ENCODE measurements around the gene CDH22. TPM values are rescaled to one million over a fixed set of nuclear protein-coding genes. Genes with fewer than 3 reads are reported as not detected.
A peak's percentile ranks its signal among the peaks of the same experiment; 100 is the strongest.

CDH22 gene
- total RNA-seq, 1 donor from 2014 or later = 0.13 TPM

DNA sequence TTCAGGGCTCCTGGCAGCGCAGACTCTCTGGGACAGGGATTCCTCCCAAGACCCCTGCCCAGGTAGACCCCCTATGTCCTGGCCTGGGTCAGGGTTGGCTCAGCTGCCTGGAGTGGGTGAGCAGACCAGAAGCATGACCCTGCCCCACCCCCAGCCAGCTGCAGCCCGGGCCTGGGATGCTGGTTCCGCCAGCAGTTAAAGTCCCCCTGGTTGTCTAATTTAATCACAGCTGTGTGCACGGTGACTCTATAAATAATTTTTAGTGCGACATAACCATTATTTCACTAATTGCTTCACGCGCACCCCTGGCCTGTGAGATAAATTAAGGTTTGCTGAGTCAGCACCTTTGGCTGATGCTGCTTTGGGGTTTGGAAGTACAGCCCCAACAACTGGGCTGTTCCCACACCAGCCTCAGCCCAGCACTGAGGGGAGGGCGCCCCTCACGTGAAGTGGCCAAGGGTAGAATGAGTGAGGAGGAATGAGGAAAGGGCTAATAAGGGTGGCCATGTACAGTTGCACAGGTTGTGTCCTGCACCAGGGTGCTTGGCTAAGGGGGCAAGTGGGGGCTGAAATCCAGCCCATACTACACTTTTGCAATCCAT lies 26.1 kb upstream of the CDH22 start:
- Histone ChIP-seq H3K4me1 (peaks cover 32% of the 10 kb centered on the region), H3K4me2 (peak overlapping the region; percentile 51), H3K9me3 (ENCODE audit: low read depth) (no peaks in the 10 kb centered on the region), H3F3A (ENCODE audit: low read depth) (peaks cover 17% of the 10 kb centered on the region), H4K20me1 (ENCODE audit: low read depth) (no peaks in the 10 kb centered on the region), H3K27ac (no peak overlapping the region), H3K79me2 (ENCODE audit: low read depth) (no peaks in the 10 kb centered on the region), H3K27me3 (peaks cover 11% of the 10 kb centered on the region), H2AFZ (replicated peaks) (no peak overlapping the region), H3K36me3 (no peaks in the 10 kb centered on the region), H3K9ac (no peak overlapping the region), H3K4me3 (no peak overlapping the region)
- TF ChIP-seq EZH2phosphoT487 (IDR thresholded peaks at IDR 0.05) (no peak), EZH2 (IDR thresholded peaks at IDR 0.05) (no peak)
- no peaks in the 10 kb centered on the region for H3K36me3 Mint-ChIP-seq
- no peak for DNase-seq (ENCODE audit: low spot score)
- H3K9me3 Mint-ChIP-seq = no peaks in the 10 kb centered on the region
- peak overlapping the region; percentile 69 for H3K27ac Mint-ChIP-seq
- peak overlapping the region; percentile 67 for H3K4me3 Mint-ChIP-seq
- H3K27me3 Mint-ChIP-seq (ENCODE audit: insufficient read depth, low read depth) = peaks cover 18% of the 10 kb centered on the region
- H3K4me1 Mint-ChIP-seq = peaks cover 82% of the 10 kb centered on the region

DNA sequence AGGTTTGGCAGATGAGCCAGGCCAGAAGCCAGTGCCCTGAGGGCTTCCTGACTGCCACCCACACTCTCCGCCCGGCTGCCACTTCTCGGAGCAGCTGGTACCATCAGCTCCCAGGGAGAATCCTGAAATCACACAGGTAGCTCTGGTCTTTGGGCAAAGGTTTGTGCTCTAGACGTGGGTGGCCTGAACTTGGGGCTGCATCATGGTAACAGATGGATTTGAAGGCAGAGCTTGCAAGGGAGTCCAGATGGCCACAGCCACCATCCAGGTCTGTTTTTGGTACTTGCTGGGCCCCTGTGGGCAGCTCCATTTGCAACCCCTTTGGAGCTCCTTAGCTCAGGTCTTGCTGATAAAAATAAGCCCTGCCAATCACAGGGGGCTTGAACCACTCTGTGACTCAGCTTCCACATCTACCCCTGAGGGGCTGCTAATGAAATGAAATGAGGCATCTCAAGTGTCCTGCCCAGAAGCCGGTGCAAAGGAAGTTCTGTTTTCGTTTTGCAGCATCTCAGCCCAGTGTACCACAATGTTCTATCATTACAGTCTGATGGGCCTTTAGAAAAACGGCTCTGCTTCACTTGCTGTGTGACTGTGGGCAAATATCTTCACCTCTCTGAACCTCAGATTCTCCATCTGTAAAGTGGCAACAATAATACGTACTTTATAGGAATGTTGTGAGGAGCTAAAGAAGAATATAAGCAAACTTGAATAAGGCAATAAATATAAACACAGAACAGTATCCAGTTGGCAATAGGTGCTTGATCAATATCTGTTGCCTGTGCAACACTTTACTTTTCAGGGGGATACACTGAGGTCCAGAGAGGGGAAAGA lies 25.1 kb upstream of the CDH22 start:
- H3K9ac ChIP-seq = no peak overlapping the region
- no peak overlapping the region for H2AFZ ChIP-seq (replicated peaks)
- H3K4me1 ChIP-seq = peaks cover 42% of the 10 kb centered on the region
- Mint-ChIP-seq H3K4me3 (peak overlapping the region; percentile 25), H3K27me3 (ENCODE audit: insufficient read depth, low read depth) (peaks cover 24% of the 10 kb centered on the region), H3K4me1 (peaks cover 81% of the 10 kb centered on the region), H3K27ac (peak overlapping the region; percentile 62), H3K36me3 (no peaks in the 10 kb centered on the region), H3K9me3 (no peaks in the 10 kb centered on the region)
- H3K36me3 ChIP-seq = no peaks in the 10 kb centered on the region
- peaks cover 2% of the 10 kb centered on the region for H3K27me3 ChIP-seq
- H4K20me1 ChIP-seq (ENCODE audit: low read depth) = no peaks in the 10 kb centered on the region
- TF ChIP-seq EZH2 (IDR thresholded peaks at IDR 0.05) (no peak), EZH2phosphoT487 (IDR thresholded peaks at IDR 0.05) (no peak)
- TF ChIP-seq, protein P1, sequence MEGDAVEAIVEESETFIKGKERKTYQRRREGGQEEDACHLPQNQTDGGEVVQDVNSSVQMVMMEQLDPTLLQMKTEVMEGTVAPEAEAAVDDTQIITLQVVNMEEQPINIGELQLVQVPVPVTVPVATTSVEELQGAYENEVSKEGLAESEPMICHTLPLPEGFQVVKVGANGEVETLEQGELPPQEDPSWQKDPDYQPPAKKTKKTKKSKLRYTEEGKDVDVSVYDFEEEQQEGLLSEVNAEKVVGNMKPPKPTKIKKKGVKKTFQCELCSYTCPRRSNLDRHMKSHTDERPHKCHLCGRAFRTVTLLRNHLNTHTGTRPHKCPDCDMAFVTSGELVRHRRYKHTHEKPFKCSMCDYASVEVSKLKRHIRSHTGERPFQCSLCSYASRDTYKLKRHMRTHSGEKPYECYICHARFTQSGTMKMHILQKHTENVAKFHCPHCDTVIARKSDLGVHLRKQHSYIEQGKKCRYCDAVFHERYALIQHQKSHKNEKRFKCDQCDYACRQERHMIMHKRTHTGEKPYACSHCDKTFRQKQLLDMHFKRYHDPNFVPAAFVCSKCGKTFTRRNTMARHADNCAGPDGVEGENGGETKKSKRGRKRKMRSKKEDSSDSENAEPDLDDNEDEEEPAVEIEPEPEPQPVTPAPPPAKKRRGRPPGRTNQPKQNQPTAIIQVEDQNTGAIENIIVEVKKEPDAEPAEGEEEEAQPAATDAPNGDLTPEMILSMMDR (IDR thresholded peaks at IDR 0.05) = no peak
- DNase-seq (ENCODE audit: low spot score) = no peak
- H3F3A ChIP-seq (ENCODE audit: low read depth) = peaks cover 17% of the 10 kb centered on the region
- H3K9me3 ChIP-seq (ENCODE audit: low read depth) = no peaks in the 10 kb centered on the region
- no peaks in the 10 kb centered on the region for H3K79me2 ChIP-seq (ENCODE audit: low read depth)
- peak overlapping the region; percentile 51 for H3K4me2 ChIP-seq
- no peak overlapping the region for H3K4me3 ChIP-seq
- no peak overlapping the region for H3K27ac ChIP-seq

DNA sequence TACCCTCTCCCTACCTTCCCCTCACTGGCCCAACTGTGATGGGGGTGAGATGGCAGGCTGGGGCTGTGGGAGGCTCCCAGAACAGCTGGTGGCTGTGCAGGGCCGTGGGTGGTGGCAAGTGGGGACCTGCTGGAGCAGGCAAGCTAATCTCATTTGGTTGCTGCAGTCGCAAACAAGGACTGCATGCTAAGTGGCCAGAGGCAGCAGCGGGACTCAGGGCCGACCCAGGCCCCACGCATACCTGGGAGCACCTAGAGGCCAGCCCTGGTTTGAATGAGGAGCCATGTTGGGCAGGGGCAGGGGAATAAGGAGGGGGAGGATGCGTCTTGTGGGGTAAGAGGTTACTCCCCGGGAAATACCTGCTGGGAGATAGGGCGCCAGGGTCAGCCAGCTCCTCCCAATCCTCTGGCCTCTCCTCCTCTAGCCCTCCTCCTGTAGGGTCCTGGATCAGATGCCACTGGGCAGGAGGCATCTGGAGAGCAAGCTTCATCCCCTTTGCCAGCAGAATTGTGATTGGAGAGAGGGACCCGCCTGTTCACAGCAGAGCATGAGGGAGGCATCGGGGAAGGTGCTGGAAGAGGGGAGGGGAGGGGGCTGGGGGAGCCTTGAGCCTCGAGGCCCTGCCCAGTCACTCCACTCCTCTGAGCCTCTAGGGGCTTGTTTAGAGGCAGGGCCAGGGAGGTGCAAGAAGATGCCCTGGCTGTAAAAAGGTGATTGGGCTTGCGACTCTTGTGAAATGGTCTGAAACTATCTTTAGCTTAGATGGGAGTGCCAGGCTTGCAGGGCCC lies 24.3 kb upstream of the CDH22 start:
- Mint-ChIP-seq H3K27me3 (ENCODE audit: insufficient read depth, low read depth) (peaks cover 24% of the 10 kb centered on the region), H3K27ac (no peak overlapping the region), H3K4me1 (peaks cover 75% of the 10 kb centered on the region), H3K4me3 (no peak overlapping the region), H3K36me3 (no peaks in the 10 kb centered on the region), H3K9me3 (no peaks in the 10 kb centered on the region)
- no peak overlapping the region for H3K9ac ChIP-seq
- H3K36me3 ChIP-seq = no peaks in the 10 kb centered on the region
- no peak overlapping the region for H3K27ac ChIP-seq
- peaks cover 46% of the 10 kb centered on the region for H3K4me1 ChIP-seq
- H3K27me3 ChIP-seq = no peaks in the 10 kb centered on the region
- peaks cover 17% of the 10 kb centered on the region for H3F3A ChIP-seq (ENCODE audit: low read depth)
- H3K79me2 ChIP-seq (ENCODE audit: low read depth) = no peaks in the 10 kb centered on the region
- no peaks in the 10 kb centered on the region for H4K20me1 ChIP-seq (ENCODE audit: low read depth)
- no peaks in the 10 kb centered on the region for H3K9me3 ChIP-seq (ENCODE audit: low read depth)
- TF ChIP-seq EZH2 (IDR thresholded peaks at IDR 0.05) (no peak), EZH2phosphoT487 (IDR thresholded peaks at IDR 0.05) (no peak)
- TF ChIP-seq, protein P1 (IDR thresholded peaks at IDR 0.05) = no peak
- H3K4me3 ChIP-seq = no peak overlapping the region
- peak overlapping the region; percentile 3 for H3K4me2 ChIP-seq
- peak overlapping the region; percentile 17 for H2AFZ ChIP-seq (replicated peaks)
- no peak for DNase-seq (ENCODE audit: low spot score)
